H9 (cell line): ENCODE results near the gene P3R3URF. TPM values are rescaled to one million over a fixed set of nuclear protein-coding genes. Genes with fewer than 3 reads are reported as not detected.

Experiments used
- DNase-seq: peaks from one replicate; pipeline ENCODE4 v3.0.0-alpha.2; 2017
- H2AFZ ChIP-seq: one replicate; pipeline ENCODE4 v1.6.1; 2013; ENCODE audit warnings: mild to moderate bottlenecking, low read length, control low read depth, moderate library complexity
- H2AK5ac ChIP-seq: 2 replicates; pipeline ENCODE4 v1.6.1; 2013; ENCODE audit warnings: low read length, control low read depth, mixed read lengths; ENCODE audit not compliant: insufficient read length
- H2BK120ac ChIP-seq: one replicate; pipeline ENCODE4 v1.6.1; 2013; ENCODE audit warnings: low read depth, mild to moderate bottlenecking, low read length, control low read depth, inconsistent platforms; ENCODE audit not compliant: poor library complexity, severe bottlenecking
- H2BK12ac ChIP-seq: 2 replicates; pipeline ENCODE4 v1.6.1; 2013; ENCODE audit warnings: low read length, control low read depth, mixed read lengths, low read depth; ENCODE audit not compliant: insufficient read length
- H2BK15ac ChIP-seq: 2 replicates; pipeline ENCODE4 v1.6.1; 2013; ENCODE audit warnings: low read depth, low read length, control low read depth
- H2BK20ac ChIP-seq: one replicate; pipeline ENCODE4 v1.6.1; 2013; ENCODE audit warnings: low read depth, mild to moderate bottlenecking, low read length, control low read depth, inconsistent platforms; ENCODE audit not compliant: poor library complexity, severe bottlenecking
- H2BK5ac ChIP-seq: 2 replicates; pipeline ENCODE4 v1.6.1; 2013; ENCODE audit warnings: low read length, control low read depth, mixed read lengths; ENCODE audit not compliant: insufficient read length
- H3K14ac ChIP-seq: 2 replicates; pipeline ENCODE4 v1.6.1; 2013; ENCODE audit warnings: low read length, control low read depth; ENCODE audit not compliant: insufficient read depth
- H3K18ac ChIP-seq: 2 replicates; pipeline ENCODE4 v1.6.1; 2013; ENCODE audit warnings: low read depth, mild to moderate bottlenecking, mixed read lengths, low read length, control low read depth; ENCODE audit not compliant: insufficient read length
- H3K23ac ChIP-seq: 2 replicates; pipeline ENCODE4 v1.6.1; 2013; ENCODE audit warnings: low read length, control low read depth, mixed read lengths, low read depth; ENCODE audit not compliant: insufficient read length
- H3K23me2 ChIP-seq: 2 replicates; pipeline ENCODE4 v1.6.1; 2013; ENCODE audit warnings: low read depth, mild to moderate bottlenecking, mixed read lengths, low read length, control low read depth; ENCODE audit not compliant: insufficient read length, poor library complexity, severe bottlenecking
- H3K27ac ChIP-seq: 2 replicates; pipeline ENCODE4 v1.5.1; 2013; ENCODE audit warnings: low read length, control low read depth, mixed read lengths, low read depth; ENCODE audit not compliant: insufficient read length
- H3K27me3 ChIP-seq: 2 replicates; pipeline ENCODE4 v1.6.1; 2013; ENCODE audit warnings: low read length, control low read depth, inconsistent platforms; ENCODE audit not compliant: insufficient read depth
- H3K4ac ChIP-seq: 2 replicates; pipeline ENCODE4 v1.6.1; 2013; ENCODE audit warnings: low read depth, mild to moderate bottlenecking, control low read depth, inconsistent platforms, low read length, moderate library complexity
- H3K4me1 ChIP-seq: 2 replicates; pipeline ENCODE4 v1.6.1; 2013; ENCODE audit warnings: low read length, control low read depth, inconsistent platforms; ENCODE audit not compliant: insufficient read depth
- H3K4me2 ChIP-seq: 2 replicates; pipeline ENCODE4 v1.6.1; 2013; ENCODE audit warnings: low read length, control low read depth, mixed read lengths; ENCODE audit not compliant: insufficient read length, insufficient read depth
- H3K56ac ChIP-seq: 2 replicates; pipeline ENCODE4 v1.6.1; 2013; ENCODE audit warnings: low read depth, mild to moderate bottlenecking, mixed read lengths, low read length, control low read depth; ENCODE audit not compliant: insufficient read length
- H3K79me1 ChIP-seq: 2 replicates; pipeline ENCODE4 v1.6.1; 2013; ENCODE audit warnings: low read depth, mild to moderate bottlenecking, moderate library complexity, low read length, control low read depth, inconsistent platforms; ENCODE audit not compliant: insufficient read depth, poor library complexity, severe bottlenecking
- H3K79me2 ChIP-seq: 2 replicates; pipeline ENCODE4 v1.6.1; 2013; ENCODE audit warnings: low read length, control low read depth, inconsistent platforms; ENCODE audit not compliant: insufficient read depth
- H3K9ac ChIP-seq: 2 replicates; pipeline ENCODE4 v1.6.1; 2013; ENCODE audit warnings: low read length, control low read depth, mixed read lengths; ENCODE audit not compliant: insufficient read length; ENCODE audit errors: extremely low read depth
- H3K9me3 ChIP-seq: one replicate; pipeline ENCODE4 v1.6.1; 2013; ENCODE audit warnings: low read depth, low read length, inconsistent platforms; ENCODE audit not compliant: control insufficient read depth
- H3T11ph ChIP-seq: one replicate; pipeline ENCODE4 v1.6.1; 2013; ENCODE audit warnings: mild to moderate bottlenecking, low read length, control low read depth, inconsistent platforms
- H4K20me1 ChIP-seq: one replicate; pipeline ENCODE4 v1.6.1; 2013; ENCODE audit not compliant: control insufficient read depth, insufficient read length, insufficient read depth
- H4K5ac ChIP-seq: 2 replicates; pipeline ENCODE4 v1.6.1; 2013; ENCODE audit warnings: low read depth, mild to moderate bottlenecking, mixed read lengths, low read length, control low read depth; ENCODE audit not compliant: insufficient read length
- H4K8ac ChIP-seq: replicated peaks from 2 replicates; pipeline ENCODE4 v1.6.1; 2013; ENCODE audit warnings: low read length, control low read depth, mixed read lengths, low read depth; ENCODE audit not compliant: insufficient read length
- H4K91ac ChIP-seq: 2 replicates; pipeline ENCODE4 v1.6.1; 2013; ENCODE audit warnings: low read depth, mild to moderate bottlenecking, moderate library complexity, mixed read lengths, low read length, control low read depth; ENCODE audit not compliant: insufficient read length
- H3K27ac Mint-ChIP-seq, 3 experiments: 2 replicates in 2 of 3; 3 replicates in 1 of 3; pipeline ENCODE4 v1.8.0; 2020 to 2021; ENCODE audit warnings: mixed read lengths in 3 of 3, mild to moderate bottlenecking in 1 of 3, moderate library complexity in 1 of 3
- H3K27me3 Mint-ChIP-seq: 2 replicates; pipeline ENCODE4 v1.8.0; 2021; ENCODE audit warnings: low read depth, mild to moderate bottlenecking, moderate library complexity, mixed read lengths
- H3K36me3 Mint-ChIP-seq, 3 experiments: 2 replicates in 2 of 3; 3 replicates in 1 of 3; pipeline ENCODE4 v1.8.0; 2020 to 2021; ENCODE audit warnings: low read depth in 3 of 3, mixed read lengths in 3 of 3; ENCODE audit not compliant: insufficient read depth in 1 of 3
- H3K4me1 Mint-ChIP-seq, 2 experiments: 2 replicates each; pipeline ENCODE4 v1.8.0; 2020; ENCODE audit warnings: mixed read lengths in 2 of 2
- H3K4me3 Mint-ChIP-seq, 2 experiments: 2 replicates in 1 of 2; 3 replicates in 1 of 2; pipeline ENCODE4 v1.8.0; 2020 to 2021; ENCODE audit warnings: mild to moderate bottlenecking in 2 of 2, mixed read lengths in 2 of 2, moderate library complexity in 1 of 2
- H3K9me3 Mint-ChIP-seq, 2 experiments: 2 replicates in 1 of 2; 3 replicates in 1 of 2; pipeline ENCODE4 v1.8.0; 2020; ENCODE audit warnings: mild to moderate bottlenecking in 2 of 2, mixed read lengths in 2 of 2, moderate library complexity in 1 of 2
- CTCF ChIP-seq: fragments of 200-600 bp; sonication (generic); conservative IDR thresholded peaks from 3 replicates; pipeline ENCODE4 v1.8.0; 2021; ENCODE audit warnings: antibody characterized with exemption, mild to moderate bottlenecking
- WGBS: extraction: QIAGEN DNeasy Blood & Tissue Kit; methylation state at CpG from one replicate; pipeline ENCODE4 v1.1.7; 2013; ENCODE audit warnings: missing lambda C conversion rate, low lambda C conversion rate, mixed read lengths; ENCODE audit not compliant: insufficient read length; ENCODE audit errors: extremely low coverage; 5-methylcytosine and 5-hydroxymethylcytosine counted together
- total RNA-seq: library from RNA; stranded (reverse); gene quantifications from 2 replicates; pipeline ENCODE4 v1.2.1, GENCODE V29; 2021

P3R3URF gene
- total RNA-seq, 1 experiment from 2014 or later, result not detected

- Histone ChIP-seq H3K9ac (no peak overlapping the region), H3K79me1 (no peaks in the 10 kb centered on the region), H3K14ac (no peak overlapping the region), H3K56ac (no peak overlapping the region), H3K23ac (no peak overlapping the region), H3K4me2 (no peak overlapping the region), H2BK5ac (no peak overlapping the region), H4K91ac (no peak overlapping the region), H4K8ac (no peak overlapping the region), H2BK15ac (no peak overlapping the region), H3K27ac (no peak overlapping the region), H2BK12ac (no peak overlapping the region), H2AK5ac (no peak overlapping the region), H4K20me1 (no peaks in the 10 kb centered on the region), H3T11ph (no peak overlapping the region), H2AFZ (no peak overlapping the region), H3K9me3 (no peaks in the 10 kb centered on the region), H3K4ac (no peak overlapping the region), H2BK120ac (no peak overlapping the region), H3K4me1 (no peaks in the 10 kb centered on the region), H3K27me3 (no peaks in the 10 kb centered on the region), H3K79me2 (no peaks in the 10 kb centered on the region), H3K23me2 (peaks cover 15% of the 10 kb centered on the region), H2BK20ac (no peak overlapping the region), H3K18ac (no peak overlapping the region), H4K5ac (no peak overlapping the region)
- peaks cover 0 to 2% (median 2%) of the 10 kb centered on the region in 3 experiments; a peak in 3 of 7 replicates for H3K36me3 Mint-ChIP-seq
- no peak overlapping the region for H3K27ac Mint-ChIP-seq
- H3K4me3 Mint-ChIP-seq, result peak overlapping the region in 1 of 2 experiments; percentile 46; a peak in 1 of 5 replicates
- DNase-seq, result no peak
- WGBS, result no CpG with 5 or more reads among the region's 3 CpGs
- H3K9me3 Mint-ChIP-seq, result no peaks in the 10 kb centered on the region
- H3K4me1 Mint-ChIP-seq, result peaks cover 16 to 22% of the 10 kb centered on the region in 2 experiments
- H3K27me3 Mint-ChIP-seq, result peaks cover 2% of the 10 kb centered on the region
- TF ChIP-seq CTCF, result no peak
Observed at GRCh38 chr1:46205791-46206190, 29.5 kb upstream of the P3R3URF start.
